Measurements from ENCODE around the gene RFX2. TPM values are rescaled to one million over a fixed set of nuclear protein-coding genes. Genes with fewer than 3 reads are reported as not detected.

The RFX2 gene
- total and polyA plus RNA-seq, 9 of the 15 experiments (the other 6 are each of a cell fraction or from before 2014, with no cell fraction given): 3.6 to 18.7 (median 8.7) TPM

GRCh38 chr19:6003976-6004375 lies 106.3 kb downstream of the RFX2 start:
- in situ Hi-C loops (cut with MboI): no loop called here
- intact Hi-C loops (cut with micrococcal nuclease): no loop called here
- WGBS (ENCODE audit: insufficient coverage, low coverage, missing lambda C conversion rate): 85% methylated on average over 10 of the region's 10 CpGs
- ChIA-PET CTCF (ENCODE audit: low intra/inter-chr PET ratio) (no interaction called here), POLR2A (no interaction called here)
- no peak for TF ChIP-seq CHAMP1 (IDR thresholded peaks at IDR 0.05)
- TF ChIP-seq SLC30A9 (CRISPR knock-in tag; IDR thresholded peaks at IDR 0.05): no peak
- no peak for TF ChIP-seq ESRRB (CRISPR knock-in tag; IDR thresholded peaks at IDR 0.05; ENCODE audit: borderline replicate concordance)
- TF ChIP-seq ZKSCAN3 (CRISPR knock-in tag; IDR thresholded peaks at IDR 0.05): no peak
- TF ChIP-seq ZNF57 (CRISPR knock-in tag; IDR thresholded peaks at IDR 0.05): no peak
- TF ChIP-seq PTRF (tag; IDR thresholded peaks at IDR 0.05): no peak
- TF ChIP-seq ZNF696 (CRISPR knock-in tag; conservative IDR thresholded peaks at IDR 0.05): no peak
- TF ChIP-seq RUNX1 (IDR thresholded peaks at IDR 0.05; ENCODE audit: low read depth): no peak
- TF ChIP-seq ZNF175 (CRISPR knock-in tag; IDR thresholded peaks at IDR 0.05; ENCODE audit: low read depth): no peak
- ATAC-seq: no peak
- no peak overlapping the region for H3K27ac ChIP-seq (ENCODE audit: extremely low read depth, low read depth, low read length)
- no peak for DNase-seq (ENCODE audit: extremely low read depth in 1 of 4, low spot score in 3 of 4)
- H3K4me2 ChIP-seq (ENCODE audit: insufficient read depth, low read length): no peak overlapping the region
- H3K79me2 ChIP-seq (ENCODE audit: control insufficient read depth, insufficient read depth, low read length): no peaks in the 10 kb centered on the region
- no peak overlapping the region for H2AFZ ChIP-seq (ENCODE audit: low read depth, low read length)
- H3K9ac ChIP-seq (ENCODE audit: insufficient read depth in 1 of 2, low read depth in 2 of 2, low read length in 2 of 2): peak overlapping the region in 1 of 2 experiments; percentile 19; a peak in 1 of 4 replicates
- H3K9me1 ChIP-seq (ENCODE audit: control insufficient read depth, insufficient read depth, low read length): no peaks in the 10 kb centered on the region
- H3K4me3 ChIP-seq: no peak overlapping the region
- no peaks in the 10 kb centered on the region for H3K27me3 ChIP-seq (ENCODE audit: control insufficient read depth in 2 of 2, insufficient read depth in 2 of 2, low read length in 2 of 2)
- H3K9me3 ChIP-seq (replicated peaks; ENCODE audit: control insufficient read depth, insufficient read depth, low read depth, low read length): no peaks in the 10 kb centered on the region
- FAIRE-seq: no peak
- no peaks in the 10 kb centered on the region for H4K20me1 ChIP-seq (replicated peaks; ENCODE audit: control insufficient read depth, insufficient read depth, low read length)
- peaks cover 7% of the 10 kb centered on the region; the same call in 2 of the 3 replicates for H3K36me3 ChIP-seq (ENCODE audit: control insufficient read depth, insufficient read depth, low read length)
- H3K4me1 ChIP-seq (replicated peaks in 1 of 2; ENCODE audit: control insufficient read depth in 2 of 2, insufficient read depth in 2 of 2, low read length in 2 of 2): peaks cover 0 to 12% of the 10 kb centered on the region in 2 experiments; a peak in 1 of 5 replicates
- BruUV-seq (replicated peaks): no TSS peak
